HepG2 (cell line): ENCODE data around the gene RBBP8. TPM values are rescaled to one million over a fixed set of nuclear protein-coding genes. Genes with fewer than 3 reads are reported as not detected.

Experiments used
- ATAC-seq: fragments of 200-7000 bp; cut with Tn5 transposase; 3 replicates; pipeline ENCODE4 v1.9.1; 2020; ENCODE audit warnings: mild to moderate bottlenecking, moderate library complexity
- BruUV-seq: library from RNA; stranded (reverse); fragments of 400-500 nt; replicated peaks from 2 replicates; lab custom pipeline; 2021; lab: Mats Ljungman, UMichigan
- CTCF ChIA-PET: fragments of 300-600 bp; formaldehyde crosslinking; extraction: SDS; loops from one replicate; lab custom pipeline; 2021; ENCODE audit warnings: low total read pairs, inconsistent platforms, low intra/inter-chr PET ratio; lab: Yijun Ruan, JAX
- POLR2A ChIA-PET: fragments of 350-600 bp; sonication (Branson Sonifier 250); formaldehyde crosslinking; loops from one replicate; lab custom pipeline; 2020; ENCODE audit warnings: antibody characterized with exemption, inconsistent platforms; lab: Yijun Ruan, JAX
- DNase-seq: peaks from one replicate; pipeline ENCODE4 v3.0.0-alpha.2; 2015; ENCODE audit warnings: low spot score
- FAIRE-seq: peaks from 3 replicates; lab custom pipeline; 2011; peaks lifted over from hg19 to GRCh38; lab: Jason Lieb, UNC
- H2AFZ ChIP-seq: one replicate; pipeline ENCODE4 v1.6.1; 2011; ENCODE audit warnings: low read length, inconsistent platforms
- H3K27ac ChIP-seq: fragments of 300-600 bp; 3 replicates; pipeline ENCODE4 v1.8.0; 2011; ENCODE audit warnings: mixed run types, mild to moderate bottlenecking, mixed read lengths, low read length, inconsistent platforms; ENCODE audit not compliant: insufficient read depth; ENCODE audit errors: extremely low read length
- H3K27me3 ChIP-seq, 2 experiments: fragments of 200-600 bp in 1 of 2; 2 replicates in 1 of 2; 3 replicates in 1 of 2; pipeline versions ENCODE4 v1.6.0 to v1.8.0; 2011; ENCODE audit warnings: low read length in 2 of 2, mild to moderate bottlenecking in 2 of 2, moderate library complexity in 2 of 2, inconsistent platforms in 1 of 2; ENCODE audit not compliant: insufficient read depth in 2 of 2, control insufficient read depth in 1 of 2
- H3K36me3 ChIP-seq, 2 experiments: fragments of 200-600 bp in 1 of 2; replicated peaks in 1 of 2; 2 replicates in 1 of 2; 3 replicates in 1 of 2; pipeline versions ENCODE4 v1.5.1 to v1.8.0; 2011; ENCODE audit warnings: low read length in 2 of 2, inconsistent platforms in 1 of 2; ENCODE audit not compliant: insufficient read depth in 2 of 2, control insufficient read depth in 1 of 2
- H3K4me1 ChIP-seq: 2 replicates; pipeline ENCODE4 v1.5.1; 2012; ENCODE audit warnings: low read length, inconsistent platforms; ENCODE audit not compliant: insufficient read depth
- H3K4me2 ChIP-seq: 2 replicates; pipeline ENCODE4 v1.6.0; 2011; ENCODE audit warnings: low read depth, low read length, inconsistent platforms
- H3K4me3 ChIP-seq, 3 experiments: fragments of 200-600 bp in 1 of 3; sonication (generic), shearing (Covaris generic) in 1 of 3; replicated peaks in 1 of 3; 2 replicates each; pipeline ENCODE4 v1.5.1; 2011 to 2016; ENCODE audit warnings: low read length in 3 of 3, inconsistent platforms in 2 of 3, low read depth in 2 of 3, mild to moderate bottlenecking in 2 of 3, control low read depth in 1 of 3, mixed read lengths in 1 of 3; ENCODE audit not compliant: insufficient read depth in 1 of 3
- H3K79me2 ChIP-seq: one replicate; pipeline ENCODE4 v1.6.1; 2011; ENCODE audit warnings: low read length, inconsistent platforms; ENCODE audit not compliant: insufficient read depth
- H3K9ac ChIP-seq: 2 replicates; pipeline ENCODE4 v1.6.0; 2011; ENCODE audit warnings: mild to moderate bottlenecking, low read depth, low read length, inconsistent platforms; ENCODE audit not compliant: insufficient read depth
- H3K9me3 ChIP-seq: 2 replicates; pipeline ENCODE4 v1.5.1; 2012; ENCODE audit warnings: mild to moderate bottlenecking, low read length
- H4K20me1 ChIP-seq: 2 replicates; pipeline ENCODE4 v1.6.0; 2011; ENCODE audit warnings: inconsistent platforms, mild to moderate bottlenecking, low read length, moderate library complexity; ENCODE audit not compliant: insufficient read depth
- ASH2L ChIP-seq: fragments of 300-600, 200-600 bp; sonication (generic); IDR thresholded peaks from 2 replicates; pipeline ENCODE4 v1.7.0; 2017; ENCODE audit warnings: low read depth, mild to moderate bottlenecking, moderate library complexity, mixed read lengths, low read length; ENCODE audit not compliant: insufficient read length
- CBX1 ChIP-seq: IDR thresholded peaks from one replicate; pipeline ENCODE4 v1.6.1; 2016; ENCODE audit warnings: antibody characterized with exemption, low read depth
- DR1 ChIP-seq: sonication (generic); formaldehyde crosslinking; IDR thresholded peaks from 2 replicates; pipeline ENCODE4 v1.8.0; 2021; ENCODE audit warnings: mild to moderate bottlenecking, missing genetic modification reagents, inconsistent platforms
- HOXA3 ChIP-seq: sonication (generic); formaldehyde crosslinking; IDR thresholded peaks from 2 replicates; pipeline ENCODE4 v1.5.0; 2020; ENCODE audit warnings: missing genetic modification reagents
- NFATC3 ChIP-seq: sonication (generic); formaldehyde crosslinking; IDR thresholded peaks from 2 replicates; pipeline ENCODE4 v1.5.1; 2020; ENCODE audit warnings: mild to moderate bottlenecking, missing genetic modification reagents
- ZNF260 ChIP-seq: sonication (generic); formaldehyde crosslinking; IDR thresholded peaks from 2 replicates; pipeline ENCODE4 v1.4.0; 2020; ENCODE audit warnings: missing genetic modification reagents, low read depth, mild to moderate bottlenecking, borderline replicate concordance
- ZNF3 ChIP-seq: IDR thresholded peaks from 2 replicates; pipeline ENCODE4 v1.7.0; 2017; ENCODE audit warnings: inconsistent platforms
- WGBS: methylation state at CpG from one replicate; pipeline ENCODE4 v1.1.6; 2017; ENCODE audit warnings: low lambda C conversion rate; 5-methylcytosine and 5-hydroxymethylcytosine counted together
- in situ Hi-C: cut with HindIII; loops from 2 replicates; pipeline ENCODE4 v1.10.0; 2017; ENCODE audit warnings: low pct_unique_long_range_greater_than_20kb; ENCODE audit not compliant: extremely low pct_ligation_motif_present
- intact Hi-C: fragments of 100-400 bp; cut with micrococcal nuclease; formaldehyde crosslinking; loops from one replicate; pipeline ENCODE4 v1.10.0; 2022; ENCODE audit not compliant: unreplicated experiment
- polyA plus RNA-seq, 8 experiments: library from polyadenylated mRNA; depleted of rRNA in 3 of 8; stranded (reverse) in 7 of 8; unstranded in 1 of 8; fragments of >200 nt; fragmentation: Illumina TruSeq in 4 of 8; extraction: Trizol in 4 of 8; gene quantifications; 2 replicates each; pipeline versions ENCODE4 v1.2.1 to v1.2.3, GENCODE V29; 2011 to 2016; ENCODE audit warnings: low read depth in 4 of 8, missing spikeins in 1 of 8, mixed read lengths in 1 of 8; ENCODE audit not compliant: insufficient read depth in 1 of 8
- total RNA-seq, 5 experiments: library from RNA; depleted of rRNA; stranded (reverse); fragments of >200 nt; fragmentation: Illumina TruSeq; extraction: Trizol; gene quantifications; 2 replicates each; pipeline ENCODE4 v1.2.3, GENCODE V29; 2016; ENCODE audit warnings: low read depth in 1 of 5
- TF ChIP-seq, protein P1 (sequence below): sonication (generic); formaldehyde crosslinking; conservative IDR thresholded peaks from 2 replicates; pipeline ENCODE4 v1.4.0; 2020; ENCODE audit warnings: missing genetic modification reagents
- TF ChIP-seq, protein P2 (sequence below): sonication (generic); formaldehyde crosslinking; IDR thresholded peaks from 2 replicates; pipeline ENCODE4 v1.8.1; 2022; ENCODE audit warnings: low read depth, mild to moderate bottlenecking, missing genetic modification reagents

The RBBP8 gene
- total and polyA plus RNA-seq, 2 of the 13 experiments (the other 11 are each of a cell fraction or from before 2014, with no cell fraction given) = 14.2 to 47.4 TPM

DNA sequence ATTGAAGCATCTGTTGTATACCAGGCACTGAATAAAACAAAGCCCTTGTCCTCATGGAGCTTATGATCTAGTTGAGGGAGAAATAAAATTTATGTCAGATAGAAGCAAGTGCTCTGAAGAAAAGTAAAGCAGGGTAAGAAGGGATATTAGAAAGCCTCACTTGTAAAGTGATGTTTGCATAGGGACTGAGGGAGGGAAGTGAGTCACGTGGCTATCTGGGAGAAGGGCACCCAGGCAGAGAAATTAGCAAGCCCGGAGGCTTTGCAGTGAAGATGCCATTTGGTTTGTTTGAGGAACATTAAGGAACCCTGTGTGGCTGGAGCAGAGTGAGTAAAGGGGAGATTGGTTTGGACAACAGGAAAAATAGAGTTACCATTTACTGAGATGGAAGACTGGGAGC is 52.1 kb downstream of the RBBP8 start:
- H3K9me3 ChIP-seq = no peaks in the 10 kb centered on the region
- intact Hi-C loops = no loop called here
- in situ Hi-C loops = no loop called here
- TF ChIP-seq ZNF3 (no peak), CBX1 (no peak), NFATC3 (CRISPR knock-in tag) (no peak), DR1 (CRISPR knock-in tag) (no peak), HOXA3 (no peak), ASH2L (no peak), ZNF260 (CRISPR knock-in tag) (no peak)
- TF ChIP-seq, protein P1, sequence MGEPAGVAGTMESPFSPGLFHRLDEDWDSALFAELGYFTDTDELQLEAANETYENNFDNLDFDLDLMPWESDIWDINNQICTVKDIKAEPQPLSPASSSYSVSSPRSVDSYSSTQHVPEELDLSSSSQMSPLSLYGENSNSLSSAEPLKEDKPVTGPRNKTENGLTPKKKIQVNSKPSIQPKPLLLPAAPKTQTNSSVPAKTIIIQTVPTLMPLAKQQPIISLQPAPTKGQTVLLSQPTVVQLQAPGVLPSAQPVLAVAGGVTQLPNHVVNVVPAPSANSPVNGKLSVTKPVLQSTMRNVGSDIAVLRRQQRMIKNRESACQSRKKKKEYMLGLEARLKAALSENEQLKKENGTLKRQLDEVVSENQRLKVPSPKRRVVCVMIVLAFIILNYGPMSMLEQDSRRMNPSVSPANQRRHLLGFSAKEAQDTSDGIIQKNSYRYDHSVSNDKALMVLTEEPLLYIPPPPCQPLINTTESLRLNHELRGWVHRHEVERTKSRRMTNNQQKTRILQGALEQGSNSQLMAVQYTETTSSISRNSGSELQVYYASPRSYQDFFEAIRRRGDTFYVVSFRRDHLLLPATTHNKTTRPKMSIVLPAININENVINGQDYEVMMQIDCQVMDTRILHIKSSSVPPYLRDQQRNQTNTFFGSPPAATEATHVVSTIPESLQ = no peak
- TF ChIP-seq, protein P2, sequence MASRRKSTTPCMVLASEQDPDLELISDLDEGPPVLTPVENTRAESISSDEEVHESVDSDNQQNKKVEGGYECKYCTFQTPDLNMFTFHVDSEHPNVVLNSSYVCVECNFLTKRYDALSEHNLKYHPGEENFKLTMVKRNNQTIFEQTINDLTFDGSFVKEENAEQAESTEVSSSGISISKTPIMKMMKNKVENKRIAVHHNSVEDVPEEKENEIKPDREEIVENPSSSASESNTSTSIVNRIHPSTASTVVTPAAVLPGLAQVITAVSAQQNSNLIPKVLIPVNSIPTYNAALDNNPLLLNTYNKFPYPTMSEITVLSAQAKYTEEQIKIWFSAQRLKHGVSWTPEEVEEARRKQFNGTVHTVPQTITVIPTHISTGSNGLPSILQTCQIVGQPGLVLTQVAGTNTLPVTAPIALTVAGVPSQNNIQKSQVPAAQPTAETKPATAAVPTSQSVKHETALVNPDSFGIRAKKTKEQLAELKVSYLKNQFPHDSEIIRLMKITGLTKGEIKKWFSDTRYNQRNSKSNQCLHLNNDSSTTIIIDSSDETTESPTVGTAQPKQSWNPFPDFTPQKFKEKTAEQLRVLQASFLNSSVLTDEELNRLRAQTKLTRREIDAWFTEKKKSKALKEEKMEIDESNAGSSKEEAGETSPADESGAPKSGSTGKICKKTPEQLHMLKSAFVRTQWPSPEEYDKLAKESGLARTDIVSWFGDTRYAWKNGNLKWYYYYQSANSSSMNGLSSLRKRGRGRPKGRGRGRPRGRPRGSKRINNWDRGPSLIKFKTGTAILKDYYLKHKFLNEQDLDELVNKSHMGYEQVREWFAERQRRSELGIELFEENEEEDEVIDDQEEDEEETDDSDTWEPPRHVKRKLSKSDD = no peak
- no peaks in the 10 kb centered on the region for H3K27me3 ChIP-seq
- H4K20me1 ChIP-seq = no peaks in the 10 kb centered on the region
- H2AFZ ChIP-seq = no peak overlapping the region
- ATAC-seq = no peak
- FAIRE-seq = no peak
- ChIA-PET CTCF (no interaction called here), POLR2A (no interaction called here)
- H3K9ac ChIP-seq = no peak overlapping the region
- peaks cover 4 to 30% of the 10 kb centered on the region in 2 experiments; a peak in 2 of 5 replicates for H3K36me3 ChIP-seq
- DNase-seq = no peak
- H3K79me2 ChIP-seq = no peaks in the 10 kb centered on the region
- H3K4me2 ChIP-seq = no peak overlapping the region
- H3K27ac ChIP-seq = no peak overlapping the region
- no peak overlapping the region for H3K4me3 ChIP-seq
- no peaks in the 10 kb centered on the region for H3K4me1 ChIP-seq
- no TSS peak for BruUV-seq
- 93% methylated on average over 2 of the region's 2 CpGs for WGBS
